Hematopoietic multipotent progenitor cell treated with erythropoietin and hydrocortisone succinate and interleukin-3 and kit ligand, for 6 days (in vitro differentiated cells): ENCODE measurements around the gene RASGRF2.
"Not testable (repeated sequence)": the region's sequence is repeated elsewhere in the genome, so short reads cannot be mapped to it uniquely, and the experiment has no call there.

Source experiments
- DNase-seq: peaks from one replicate; pipeline ENCODE4 v3.0.0-alpha.2; 2015

RASGRF2 gene

DNA sequence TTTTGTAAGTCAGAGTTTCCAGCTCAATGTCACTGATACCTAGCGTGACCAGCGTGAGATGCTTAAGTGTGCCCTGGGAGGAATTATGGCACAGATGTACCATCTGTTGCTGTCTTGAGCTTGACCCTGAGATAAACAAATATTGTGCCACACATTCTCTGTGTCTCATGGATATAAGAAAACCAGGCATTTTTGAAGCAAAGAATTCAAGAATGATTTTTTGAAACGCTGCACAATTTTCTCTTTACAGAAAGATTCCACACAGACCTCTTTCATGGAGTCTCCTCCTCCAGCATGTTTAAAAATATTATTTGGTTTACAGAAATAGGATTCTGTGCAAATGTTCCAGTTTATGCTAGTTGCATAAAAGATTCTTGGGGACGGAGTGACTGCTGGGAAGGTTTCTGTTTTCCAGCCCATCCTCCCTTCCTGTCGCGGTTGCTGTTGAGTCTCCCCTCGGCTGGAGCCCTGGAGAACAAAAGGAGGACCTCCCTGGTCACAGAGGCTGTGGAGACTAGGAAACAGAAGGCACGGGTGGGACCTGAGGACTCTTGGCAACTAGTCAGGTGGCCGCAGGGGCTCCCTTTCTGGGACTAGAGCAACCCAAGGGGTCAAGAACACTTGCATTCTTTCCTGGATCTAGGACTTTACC lies 120.8 kb downstream of the RASGRF2 start:
- DNase-seq: no peak

DNA sequence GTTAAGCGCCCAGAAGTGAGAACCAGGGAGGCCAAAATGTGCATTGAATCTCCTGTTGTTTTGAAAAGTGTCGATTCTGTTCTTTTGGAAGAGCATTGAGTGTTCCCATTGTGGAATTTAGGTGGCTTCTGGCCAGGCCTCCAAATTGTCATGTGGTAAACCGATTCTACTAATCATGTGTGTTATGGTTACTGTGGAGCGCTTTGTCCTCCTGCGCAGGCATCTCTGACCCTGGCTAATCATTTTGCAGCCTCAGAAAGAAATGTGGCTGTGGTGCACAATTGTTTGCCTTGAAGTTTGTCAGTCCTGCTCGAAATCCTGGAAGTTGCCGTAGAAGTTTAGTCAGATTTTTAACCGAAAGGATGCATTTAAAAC lies 121.3 kb downstream of the RASGRF2 start:
- DNase-seq: no peak

DNA sequence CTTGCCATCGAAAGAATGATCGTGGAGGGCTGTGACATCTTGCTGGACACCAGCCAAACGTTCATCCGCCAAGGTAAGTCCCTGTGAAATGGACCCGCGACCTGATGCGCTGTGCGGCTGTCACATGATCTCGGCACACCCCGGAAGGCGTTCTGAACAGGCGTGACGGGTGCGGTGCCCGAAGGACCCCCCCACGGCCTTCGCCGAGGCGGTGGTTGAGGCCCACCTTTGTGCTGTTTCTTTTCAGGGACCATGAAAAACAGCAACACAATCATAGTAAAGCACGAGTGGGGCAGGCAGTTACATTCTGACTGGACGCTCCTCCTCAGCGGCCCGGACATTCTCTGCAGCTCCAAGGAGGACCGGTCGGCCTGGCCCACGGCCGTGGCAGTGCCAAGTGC lies 126.7 kb downstream of the RASGRF2 start:
- no peak for DNase-seq

DNA sequence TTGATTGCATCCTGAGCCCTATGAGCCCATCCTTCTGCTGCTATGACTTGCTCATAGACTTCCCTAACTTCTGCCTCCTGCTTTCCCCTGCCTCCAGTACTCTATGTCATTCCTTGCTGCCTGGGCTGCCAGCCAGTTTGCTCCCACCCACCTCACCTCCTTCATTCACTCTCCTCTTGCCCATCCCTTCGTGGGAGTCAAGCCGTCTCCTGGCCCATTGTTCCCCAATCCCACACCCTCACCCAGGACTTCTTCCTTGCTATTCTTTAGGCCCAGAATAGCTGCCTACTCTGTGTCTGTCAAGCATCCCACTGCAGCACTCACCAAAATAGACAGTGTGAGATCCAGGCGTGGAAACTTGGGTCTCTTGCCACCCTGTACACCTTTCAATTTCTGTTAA lies 131.0 kb downstream of the RASGRF2 start:
- DNase-seq: no peak

DNA sequence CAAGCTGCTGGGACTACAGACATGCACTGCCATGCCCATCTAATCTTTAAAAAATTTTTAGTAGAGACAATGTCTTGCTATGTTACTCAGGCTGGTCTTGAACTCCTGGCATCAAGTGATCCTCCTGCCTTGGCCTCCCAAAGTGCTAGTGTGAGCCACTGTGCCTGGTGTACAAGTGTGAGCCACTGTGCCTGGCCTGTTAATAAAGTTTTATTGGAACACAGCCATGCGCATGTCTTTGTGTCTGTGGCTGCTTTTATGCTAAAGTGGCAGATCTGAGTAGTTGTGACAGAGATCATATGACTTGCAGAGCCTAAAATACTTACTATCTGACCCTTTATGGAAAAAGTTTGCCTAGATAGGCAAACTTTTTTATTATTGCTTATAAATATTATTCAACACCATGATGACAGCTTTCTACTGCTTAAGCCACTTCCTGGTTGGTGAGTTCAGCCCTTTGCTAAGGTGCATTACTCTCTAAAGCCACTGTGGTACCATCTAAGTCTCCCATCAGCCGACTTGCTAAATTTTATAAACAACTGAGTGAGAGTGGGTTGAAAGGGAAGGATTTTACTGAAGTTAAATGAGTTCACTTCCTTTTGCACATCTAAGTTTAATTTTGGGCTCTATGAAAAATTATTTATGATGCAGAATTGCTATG lies 133.5 kb downstream of the RASGRF2 start:
- no peak for DNase-seq

DNA sequence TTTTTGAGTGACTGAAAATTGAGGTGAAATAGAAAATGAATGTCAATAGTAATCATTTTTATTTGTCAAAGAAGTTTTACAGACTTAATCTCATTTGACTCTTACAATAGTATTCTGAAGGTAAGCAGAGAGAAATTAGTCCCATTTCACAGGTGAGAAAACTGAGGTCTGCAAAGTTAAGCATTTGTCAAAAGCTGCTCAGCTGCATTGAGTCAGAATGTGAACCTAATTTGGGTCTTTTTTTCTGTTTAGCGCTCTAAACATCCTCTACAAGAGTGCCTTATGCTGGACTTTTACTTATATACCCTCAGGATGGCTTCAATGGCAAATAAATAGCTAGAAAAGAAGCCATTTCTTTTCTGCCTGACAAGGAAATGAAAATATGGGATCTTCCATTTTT lies 135.7 kb downstream of the RASGRF2 start:
- no peak for DNase-seq

DNA sequence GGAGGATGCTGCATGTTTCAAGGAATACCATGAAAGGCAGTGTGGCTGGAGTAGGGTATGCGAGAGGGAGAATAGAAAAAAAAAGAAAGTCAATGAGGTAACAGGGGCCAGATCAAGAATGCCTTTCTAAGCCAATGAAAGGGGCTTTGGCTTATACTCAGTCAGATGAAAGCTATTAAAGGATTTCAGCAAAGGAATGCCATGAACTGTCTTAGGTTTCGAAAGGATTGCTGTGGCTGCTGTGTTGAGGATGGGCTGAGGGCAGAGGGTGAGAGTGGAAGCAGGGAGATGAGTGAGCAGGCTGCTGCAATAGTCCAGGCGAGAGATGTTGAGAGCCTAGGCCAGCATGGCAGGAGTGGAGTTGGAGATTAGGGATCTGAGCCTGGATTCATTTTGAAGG lies 137.6 kb downstream of the RASGRF2 start:
- DNase-seq: no peak

DNA sequence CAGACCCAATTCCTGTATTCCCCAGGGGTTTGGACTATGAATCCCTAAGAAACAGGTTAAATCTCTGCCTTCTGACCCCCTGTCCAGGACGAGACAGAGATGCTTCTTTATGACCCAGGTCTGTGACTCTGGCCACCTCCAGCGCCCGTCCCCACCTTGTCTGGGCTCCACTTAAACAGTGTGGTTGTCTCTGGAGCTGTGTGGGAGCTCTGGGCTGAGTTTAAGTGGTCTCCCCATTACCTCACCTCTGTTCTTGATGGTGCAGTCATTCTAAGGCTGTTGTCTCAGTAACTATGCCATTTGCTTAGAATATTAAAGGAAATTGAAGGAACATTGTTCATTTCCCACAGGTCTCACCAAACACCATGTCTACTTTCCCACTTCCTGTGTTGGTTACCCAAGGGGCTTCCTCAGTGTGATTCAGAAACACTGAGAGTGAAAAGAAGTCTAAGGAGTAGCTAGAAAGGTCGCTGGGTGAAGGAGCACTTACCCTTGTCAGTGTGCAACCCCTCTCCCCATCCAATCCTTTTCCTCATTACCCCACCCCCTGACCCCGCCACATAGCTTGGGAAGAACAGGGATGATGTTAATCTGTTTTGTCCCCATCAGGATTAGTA lies 145.2 kb downstream of the RASGRF2 start:
- DNase-seq: no peak

DNA sequence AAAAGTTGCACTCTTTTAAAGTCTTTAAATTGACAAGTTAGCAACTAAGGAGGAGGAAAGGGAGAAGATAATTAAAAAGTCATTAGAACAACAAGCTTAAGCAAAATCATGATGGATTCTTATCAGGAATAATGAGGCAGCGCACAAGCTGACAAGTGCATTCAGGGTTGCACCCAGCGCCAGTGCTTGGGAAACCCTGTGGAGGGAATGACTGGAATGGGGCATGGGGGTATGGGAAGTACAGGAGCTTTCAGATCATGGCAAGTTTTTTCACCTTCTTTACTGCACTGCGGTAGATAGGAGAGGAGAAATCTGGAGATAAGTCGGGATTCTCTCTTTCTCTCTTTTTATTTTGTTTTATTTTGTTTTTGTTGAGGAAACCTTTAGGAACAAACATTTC lies 155.1 kb downstream of the RASGRF2 start:
- no peak for DNase-seq

DNA sequence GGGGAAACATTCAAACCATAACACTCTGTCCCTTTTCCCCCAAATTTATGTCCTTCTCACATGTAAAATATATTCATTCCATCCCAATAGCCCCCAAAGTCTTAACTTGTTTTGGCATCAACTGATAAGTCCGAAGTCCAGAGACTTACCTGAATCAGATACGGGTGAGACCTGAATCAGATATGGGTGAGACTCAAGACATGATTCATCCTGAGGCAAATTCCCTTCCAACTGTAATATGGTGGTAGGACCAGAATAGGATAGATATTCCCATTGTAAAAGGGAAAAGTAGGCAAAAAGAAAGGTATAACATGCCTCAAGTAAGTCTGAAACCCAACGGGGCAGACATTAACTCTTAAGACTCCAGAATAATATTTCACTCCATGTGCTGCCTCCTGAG lies 157.4 kb downstream of the RASGRF2 start:
- no peak for DNase-seq

DNA sequence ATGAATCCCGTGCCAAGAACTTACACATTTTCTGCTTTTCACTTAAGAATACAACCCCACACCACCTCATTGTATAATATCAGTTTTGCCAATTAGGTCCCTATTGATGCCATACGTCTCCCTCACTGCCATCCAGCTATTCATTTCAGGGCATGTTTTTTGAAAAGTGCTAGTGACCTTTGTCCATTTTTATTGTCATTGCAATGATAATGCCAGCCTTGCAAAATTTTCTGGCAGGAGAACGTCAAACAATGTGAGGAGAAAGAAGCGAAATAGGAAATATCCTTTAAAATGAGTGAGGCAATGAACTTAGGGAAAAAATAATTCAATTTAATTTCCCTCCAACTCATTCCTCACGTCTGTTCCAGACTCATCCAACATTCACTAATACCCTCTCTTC lies 161.1 kb downstream of the RASGRF2 start:
- no peak for DNase-seq

DNA sequence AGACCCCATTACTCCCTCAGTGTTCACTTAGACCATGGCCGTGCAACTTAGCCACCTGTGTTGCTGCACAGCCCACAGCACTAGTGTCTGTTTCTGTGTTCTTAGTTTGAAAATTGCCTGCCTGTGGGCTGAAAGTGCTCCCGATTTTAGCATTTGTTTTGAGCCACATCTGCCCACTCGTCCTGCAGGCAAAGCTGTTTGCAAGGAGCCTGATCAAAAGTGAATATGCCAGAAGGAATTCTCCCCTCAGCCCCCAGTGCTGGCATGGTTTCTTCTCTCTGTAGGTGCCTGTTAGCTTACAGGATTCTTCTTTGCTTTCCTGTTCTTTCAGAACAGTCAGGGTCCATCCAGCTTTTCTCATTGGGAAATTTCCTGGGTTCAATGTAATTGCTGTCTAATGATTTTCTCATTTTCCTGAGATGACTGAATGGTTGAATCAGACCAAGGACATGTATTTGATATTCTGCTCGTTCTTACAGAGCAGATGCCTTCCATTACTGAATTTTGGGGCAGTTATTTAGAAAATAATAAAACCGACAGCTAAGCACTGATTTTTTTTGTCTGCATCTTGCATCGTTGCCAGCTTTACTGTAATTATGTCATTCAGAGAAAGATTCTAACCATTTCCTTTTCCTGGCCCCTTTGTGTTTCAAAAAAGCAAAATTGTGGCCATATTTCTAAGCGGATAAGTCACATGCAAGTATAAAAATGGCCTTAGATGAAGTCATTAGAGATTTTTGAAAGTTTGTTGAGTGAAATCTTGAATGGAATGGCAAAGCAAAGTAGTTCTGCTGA lies 161.9 kb downstream of the RASGRF2 start:
- DNase-seq: no peak

DNA sequence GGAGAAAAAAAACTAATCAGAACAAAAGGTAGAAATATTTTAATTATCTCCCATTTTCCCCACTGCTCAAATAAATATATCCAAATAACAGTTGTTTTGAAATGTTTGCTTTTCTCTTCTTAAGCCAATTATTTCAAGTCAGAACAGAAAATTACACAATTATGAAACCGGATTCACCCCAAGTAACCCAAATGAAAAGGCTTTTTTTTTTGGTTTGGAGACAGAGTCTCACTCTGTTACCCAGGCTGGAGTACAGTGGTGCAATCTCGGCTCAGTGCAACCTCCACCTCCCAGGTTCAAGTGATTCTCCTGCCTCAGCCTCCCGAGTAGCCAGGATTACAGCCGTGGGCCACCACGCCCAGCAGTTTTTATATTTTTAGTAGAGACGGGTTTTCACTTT lies 164.5 kb downstream of the RASGRF2 start:
- DNase-seq: not testable (repeated sequence)

DNA sequence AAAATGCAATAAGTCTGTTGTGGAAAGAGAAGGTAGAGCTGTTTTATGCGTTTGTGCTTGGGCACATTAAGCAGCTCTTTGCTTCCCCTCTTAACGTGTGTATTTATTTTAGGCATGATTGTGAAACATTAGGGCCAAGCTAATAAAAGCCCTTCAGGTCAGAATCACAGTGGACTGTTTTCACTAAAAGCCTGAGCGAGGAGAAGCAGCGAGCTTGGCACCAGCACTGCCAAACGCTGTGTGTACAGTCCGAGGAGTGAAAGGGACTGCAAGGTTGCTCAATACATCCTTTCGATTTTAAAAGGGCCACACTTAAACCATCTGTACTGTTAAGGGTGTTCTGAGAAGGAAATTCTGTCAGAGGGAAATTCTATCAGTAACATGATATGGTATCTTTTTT lies 165.8 kb downstream of the RASGRF2 start:
- no peak for DNase-seq

DNA sequence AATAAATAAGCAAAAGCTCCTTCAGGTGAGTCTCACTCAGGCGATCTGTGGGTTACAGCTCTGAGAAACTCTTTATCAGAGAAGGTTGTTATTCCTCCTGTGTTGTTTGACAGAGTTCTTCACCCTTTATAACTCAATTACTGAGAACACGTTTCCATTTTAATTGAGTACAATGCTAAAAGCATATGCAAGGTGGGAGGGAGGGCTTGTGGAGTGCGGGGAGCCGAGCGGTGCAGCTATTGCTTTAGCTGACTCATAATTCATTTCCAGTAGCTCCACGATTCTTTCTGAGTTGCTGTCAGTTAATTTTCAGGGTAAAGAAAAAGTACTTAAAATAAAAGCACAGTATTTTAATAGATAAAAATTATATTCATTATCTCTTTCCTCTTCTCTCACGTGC lies 168.3 kb downstream of the RASGRF2 start:
- DNase-seq: no peak

DNA sequence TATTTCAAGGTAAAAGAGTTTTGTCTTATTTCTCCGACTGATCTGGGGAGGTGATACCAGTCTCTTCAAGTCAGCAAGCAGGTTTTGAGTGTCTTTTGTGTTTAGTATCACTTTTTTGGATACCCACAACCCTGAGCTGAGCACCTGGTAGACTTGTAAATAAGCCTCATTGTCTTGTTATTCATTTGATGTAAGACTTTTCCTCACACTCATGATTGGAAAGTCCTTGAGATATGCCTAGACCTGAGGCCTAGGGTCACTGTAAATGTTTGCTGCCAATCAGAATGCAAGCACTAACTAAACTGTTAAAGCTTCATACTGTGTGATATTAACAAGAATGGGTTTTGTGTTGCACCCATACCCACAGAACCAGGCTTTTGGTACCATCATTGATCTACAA lies 172.2 kb downstream of the RASGRF2 start:
- no peak for DNase-seq

DNA sequence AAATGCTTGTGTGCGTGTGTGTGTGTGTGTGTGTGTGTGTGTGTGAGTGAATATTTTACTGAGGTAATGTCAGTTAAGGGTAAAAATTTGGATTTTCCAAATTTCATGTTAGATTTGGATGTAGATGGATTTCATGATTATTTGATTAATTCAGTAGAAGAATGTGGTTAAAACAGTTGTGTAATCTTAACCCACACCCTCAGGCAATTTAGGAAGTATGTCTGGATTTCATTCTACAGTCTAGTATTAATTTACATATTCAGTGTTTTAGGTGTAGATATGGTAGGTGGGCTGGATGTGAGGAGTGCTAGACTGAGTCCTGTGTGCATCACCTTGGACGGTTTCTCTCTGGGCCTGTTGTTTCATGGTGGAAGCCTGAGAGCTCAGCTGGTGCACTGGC lies 173.9 kb downstream of the RASGRF2 start:
- no peak for DNase-seq

DNA sequence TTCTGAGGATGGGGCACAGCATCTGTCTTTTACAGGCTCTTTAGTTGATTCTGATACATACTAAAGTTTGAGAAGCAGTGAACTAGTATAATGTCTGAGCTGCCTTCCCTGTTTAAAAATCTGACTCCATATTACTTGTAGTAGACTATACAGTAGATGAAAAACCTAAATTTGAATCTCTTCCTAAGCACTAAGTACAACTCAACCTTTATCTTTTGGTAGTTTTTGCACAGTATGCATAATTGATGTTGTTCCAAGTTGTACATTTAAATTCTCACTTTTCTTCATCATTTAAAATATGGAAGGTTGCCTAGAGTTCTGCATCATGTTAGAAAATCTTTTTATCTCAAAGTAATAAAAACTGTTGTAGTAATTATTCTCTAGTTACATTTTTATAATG lies 174.4 kb downstream of the RASGRF2 start:
- no peak for DNase-seq

DNA sequence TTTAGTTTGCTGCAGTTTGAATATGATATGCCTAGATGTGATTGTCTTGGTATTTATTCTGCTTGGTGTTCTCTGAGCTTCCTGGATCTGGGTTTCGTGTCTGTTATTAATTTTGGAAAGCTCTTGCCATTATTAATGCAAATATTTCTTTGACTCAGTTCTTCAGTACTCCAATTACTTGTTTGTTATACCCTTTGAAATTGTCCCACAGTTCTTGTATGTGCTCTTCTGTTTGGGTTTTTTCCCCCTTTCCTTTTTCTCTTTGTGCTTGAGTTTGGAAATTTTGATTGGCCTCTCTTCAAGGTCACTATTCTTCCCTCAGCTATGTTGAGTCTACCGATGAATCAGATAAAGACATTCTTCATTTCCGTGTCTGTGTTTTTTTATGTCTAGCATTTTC lies 176.4 kb downstream of the RASGRF2 start:
- no peak for DNase-seq

DNA sequence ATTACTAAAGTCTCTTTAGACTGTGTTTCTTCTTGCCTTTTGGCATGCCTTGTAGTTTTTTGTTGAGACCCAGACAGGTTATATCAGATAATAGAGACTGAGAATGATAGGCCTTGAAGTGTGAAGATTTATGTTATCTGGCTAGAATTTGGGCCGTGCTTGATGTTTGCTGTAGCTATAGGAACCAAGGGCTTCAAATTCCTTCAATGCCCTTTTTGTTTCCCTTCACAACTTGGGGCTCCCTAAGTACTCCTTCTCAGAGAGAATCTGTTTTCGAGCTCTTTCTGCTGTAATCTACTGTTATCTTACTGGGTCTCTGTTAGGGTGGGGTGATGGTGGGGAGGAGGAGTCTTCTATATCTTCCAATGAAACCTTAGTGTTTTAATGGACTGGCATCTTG lies 177.7 kb downstream of the RASGRF2 start:
- no peak for DNase-seq

DNA sequence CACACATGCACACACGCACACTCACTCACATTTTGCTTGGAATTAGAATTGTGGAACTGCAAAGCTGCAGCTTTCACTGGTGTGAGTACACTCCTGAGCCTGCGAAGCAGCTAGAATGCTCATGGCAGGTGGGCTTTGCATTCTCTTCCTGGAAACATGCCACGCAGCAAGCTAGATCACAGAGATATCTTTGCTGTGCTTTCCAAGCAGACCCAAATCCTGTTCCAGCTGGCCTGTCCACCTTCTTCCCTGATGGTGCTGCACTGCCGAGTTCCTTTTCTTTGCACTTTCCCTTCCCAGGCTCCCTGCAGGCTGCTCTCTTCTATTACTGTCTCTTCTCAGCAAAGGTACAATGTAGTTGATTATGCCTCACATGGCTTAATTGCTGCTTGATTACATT lies 180.3 kb downstream of the RASGRF2 start:
- no peak for DNase-seq

DNA sequence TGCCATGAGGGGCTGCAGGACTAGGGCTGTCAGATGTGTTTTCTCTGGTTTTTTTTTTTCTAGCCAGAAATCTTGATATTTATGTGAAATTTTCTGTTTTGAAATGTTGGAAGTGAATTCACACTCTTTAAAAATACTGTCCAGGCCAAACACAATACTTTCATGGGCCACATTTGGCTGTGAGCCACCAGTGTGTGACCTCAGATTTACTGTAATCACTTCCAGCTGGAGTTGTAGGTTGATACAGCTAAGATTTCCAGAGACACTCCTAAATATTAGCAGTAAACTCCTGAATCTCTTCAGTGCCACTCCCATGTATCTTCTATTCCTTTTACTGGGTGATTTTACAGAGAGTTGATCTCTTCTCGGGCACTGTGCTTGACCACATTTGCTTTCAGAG lies 180.8 kb downstream of the RASGRF2 start:
- DNase-seq: no peak

DNA sequence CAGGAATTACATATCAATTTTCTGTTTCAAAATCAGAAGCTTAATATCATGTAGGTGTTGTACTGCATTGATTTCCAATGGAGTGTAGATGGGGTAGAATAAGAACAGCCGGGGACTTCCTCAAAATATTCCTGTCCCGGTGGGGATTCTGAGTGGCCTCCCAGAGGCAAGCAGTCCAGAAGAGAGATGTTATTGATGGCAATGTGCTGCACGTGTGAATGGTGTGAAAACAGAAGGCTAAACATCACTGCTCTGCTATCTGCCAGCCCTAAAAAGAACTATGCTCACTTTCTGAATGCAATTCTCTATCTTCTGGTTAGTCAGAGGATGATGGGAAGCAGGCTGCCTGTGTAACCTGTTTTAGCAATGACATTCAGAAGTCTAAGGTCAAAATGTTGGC lies 181.9 kb downstream of the RASGRF2 start:
- no peak for DNase-seq
